Ishikawa (cell line): ENCODE measurements around the gene CHRD.
A peak's percentile ranks its signal among the peaks of the same experiment; 100 is the strongest.

ENCODE experiments used
- CEBPB ChIP-seq: IDR thresholded peaks from 2 replicates; pipeline ENCODE4 v1.6.1; 2012
- CREB1 ChIP-seq: IDR thresholded peaks from 2 replicates; pipeline ENCODE4 v1.6.1; 2012; ENCODE audit warnings: low read depth
- EGR1 ChIP-seq: IDR thresholded peaks from 2 replicates; pipeline ENCODE4 v1.6.1; 2012
- EP300 ChIP-seq: IDR thresholded peaks from 2 replicates; pipeline ENCODE4 v1.6.1; 2012; ENCODE audit warnings: borderline replicate concordance
- FOXM1 ChIP-seq: IDR thresholded peaks from 2 replicates; pipeline ENCODE4 v1.6.1; 2012; ENCODE audit warnings: low read depth, borderline replicate concordance
- NFIC ChIP-seq: IDR thresholded peaks from 2 replicates; pipeline ENCODE4 v1.6.1; 2012
- RAD21 ChIP-seq: IDR thresholded peaks from 2 replicates; pipeline ENCODE4 v1.6.1; 2012; ENCODE audit warnings: low read depth
- TAF1 ChIP-seq: IDR thresholded peaks from 2 replicates; pipeline ENCODE4 v1.6.1; 2012; ENCODE audit warnings: low read depth, mild to moderate bottlenecking
- TCF12 ChIP-seq: IDR thresholded peaks from 2 replicates; pipeline ENCODE4 v1.6.1; 2012; ENCODE audit warnings: low read depth
- TEAD4 ChIP-seq: IDR thresholded peaks from 2 replicates; pipeline ENCODE4 v1.6.1; 2012
- YY1 ChIP-seq: IDR thresholded peaks from 2 replicates; pipeline ENCODE4 v1.6.1; 2012; ENCODE audit warnings: low read depth
- ZBTB7A ChIP-seq: IDR thresholded peaks from 2 replicates; pipeline ENCODE4 v1.6.1; 2012; ENCODE audit warnings: low read depth
- TF ChIP-seq, protein P1 (sequence below): IDR thresholded peaks from 2 replicates; pipeline ENCODE4 v1.6.1; 2012
- TF ChIP-seq, protein P2 (sequence below): IDR thresholded peaks from 2 replicates; pipeline ENCODE4 v1.6.1; 2012; ENCODE audit warnings: low read depth, mild to moderate bottlenecking
- TF ChIP-seq, protein P3 (sequence below): IDR thresholded peaks from 2 replicates; pipeline ENCODE4 v1.6.1; 2012

CHRD gene

DNA sequence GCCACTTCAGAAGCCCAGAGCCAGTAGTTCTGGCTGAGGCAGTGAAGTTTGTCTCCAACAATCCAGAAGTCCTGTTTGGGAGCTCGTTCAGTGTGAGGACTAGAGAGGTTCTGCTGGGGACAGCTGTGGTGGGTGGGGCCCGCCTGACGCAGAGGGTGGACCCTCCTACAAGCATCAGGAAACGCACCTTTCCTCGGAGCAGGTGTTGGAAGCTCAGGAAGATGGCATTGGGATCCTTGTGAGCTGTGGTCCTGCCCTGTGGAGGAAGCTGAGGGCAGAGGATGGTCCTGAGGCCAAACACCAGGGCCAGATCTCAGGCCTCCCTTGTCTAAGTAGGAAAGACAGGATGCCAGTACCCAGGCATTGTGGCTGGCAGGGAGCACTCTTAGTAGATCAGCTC is 6.9 kb upstream of the CHRD start:
- TF ChIP-seq YY1 = no peak

DNA sequence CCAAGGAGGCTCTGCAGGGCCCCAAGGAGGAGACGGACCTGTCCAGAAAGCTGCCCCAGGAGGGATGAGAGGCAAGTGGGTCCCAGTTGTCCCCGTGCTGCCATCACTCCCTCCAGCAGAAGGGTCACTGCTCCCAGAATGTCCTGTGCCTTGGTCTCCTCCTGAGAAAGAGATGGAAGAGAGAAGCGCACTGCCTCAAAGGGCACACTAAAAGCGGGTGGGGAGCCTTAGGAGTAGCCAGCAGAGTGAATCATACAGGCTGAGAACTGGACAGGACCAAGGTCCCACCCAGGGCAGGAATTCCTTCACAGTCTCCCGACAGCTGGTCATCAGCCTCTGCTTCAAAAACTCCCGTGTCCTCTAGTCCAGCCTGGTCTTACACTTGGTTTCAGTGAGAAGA is 6.4 kb upstream of the CHRD start:
- TF ChIP-seq TAF1 = no peak
- no peak for TF ChIP-seq RAD21
- TF ChIP-seq, protein P1, sequence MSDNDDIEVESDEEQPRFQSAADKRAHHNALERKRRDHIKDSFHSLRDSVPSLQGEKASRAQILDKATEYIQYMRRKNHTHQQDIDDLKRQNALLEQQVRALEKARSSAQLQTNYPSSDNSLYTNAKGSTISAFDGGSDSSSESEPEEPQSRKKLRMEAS = no peak
- TF ChIP-seq ZBTB7A = no peak
- TF ChIP-seq TCF12 = no peak
- no peak for TF ChIP-seq NFIC
- no peak for TF ChIP-seq TEAD4

DNA sequence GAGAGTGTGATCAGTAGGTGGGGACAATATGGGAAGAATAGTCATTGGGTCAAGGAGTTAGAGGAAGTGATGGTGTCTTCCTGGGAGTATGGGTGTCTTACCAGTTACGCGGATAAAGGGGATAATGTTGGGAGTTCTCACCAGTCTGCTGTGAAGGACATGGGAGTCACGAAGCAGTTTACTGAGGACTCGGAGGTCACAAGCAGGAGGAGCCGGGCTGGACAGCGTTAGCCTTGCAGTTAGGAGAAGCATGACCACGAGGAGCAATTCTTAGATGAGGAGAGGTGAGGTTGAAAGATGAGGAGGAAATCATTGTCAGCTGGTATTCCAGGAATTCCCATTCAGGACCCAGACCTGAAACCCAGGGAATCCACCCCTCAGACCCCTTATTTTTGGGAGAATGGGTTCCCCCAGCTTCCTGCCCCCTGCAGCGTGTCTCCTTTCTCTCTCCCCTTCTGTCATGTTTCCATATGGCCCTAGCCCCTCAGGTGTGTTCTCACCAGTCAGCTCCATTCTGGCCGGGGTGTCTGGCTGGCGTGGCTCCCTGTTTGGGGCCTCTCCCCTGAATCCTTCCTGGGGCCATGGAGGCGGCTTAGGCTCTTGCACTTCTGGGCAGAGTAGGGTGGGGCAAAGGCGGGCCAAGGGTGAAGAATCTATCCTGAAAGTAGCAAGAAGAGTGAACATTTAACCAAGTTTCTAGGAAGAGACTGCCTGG is 4.0 kb upstream of the CHRD start:
- TF ChIP-seq CREB1 (no peak), TAF1 (no peak), TCF12 (no peak), CEBPB (no peak), NFIC (no peak), EGR1 (no peak), ZBTB7A (no peak)
- TF ChIP-seq, protein P2, sequence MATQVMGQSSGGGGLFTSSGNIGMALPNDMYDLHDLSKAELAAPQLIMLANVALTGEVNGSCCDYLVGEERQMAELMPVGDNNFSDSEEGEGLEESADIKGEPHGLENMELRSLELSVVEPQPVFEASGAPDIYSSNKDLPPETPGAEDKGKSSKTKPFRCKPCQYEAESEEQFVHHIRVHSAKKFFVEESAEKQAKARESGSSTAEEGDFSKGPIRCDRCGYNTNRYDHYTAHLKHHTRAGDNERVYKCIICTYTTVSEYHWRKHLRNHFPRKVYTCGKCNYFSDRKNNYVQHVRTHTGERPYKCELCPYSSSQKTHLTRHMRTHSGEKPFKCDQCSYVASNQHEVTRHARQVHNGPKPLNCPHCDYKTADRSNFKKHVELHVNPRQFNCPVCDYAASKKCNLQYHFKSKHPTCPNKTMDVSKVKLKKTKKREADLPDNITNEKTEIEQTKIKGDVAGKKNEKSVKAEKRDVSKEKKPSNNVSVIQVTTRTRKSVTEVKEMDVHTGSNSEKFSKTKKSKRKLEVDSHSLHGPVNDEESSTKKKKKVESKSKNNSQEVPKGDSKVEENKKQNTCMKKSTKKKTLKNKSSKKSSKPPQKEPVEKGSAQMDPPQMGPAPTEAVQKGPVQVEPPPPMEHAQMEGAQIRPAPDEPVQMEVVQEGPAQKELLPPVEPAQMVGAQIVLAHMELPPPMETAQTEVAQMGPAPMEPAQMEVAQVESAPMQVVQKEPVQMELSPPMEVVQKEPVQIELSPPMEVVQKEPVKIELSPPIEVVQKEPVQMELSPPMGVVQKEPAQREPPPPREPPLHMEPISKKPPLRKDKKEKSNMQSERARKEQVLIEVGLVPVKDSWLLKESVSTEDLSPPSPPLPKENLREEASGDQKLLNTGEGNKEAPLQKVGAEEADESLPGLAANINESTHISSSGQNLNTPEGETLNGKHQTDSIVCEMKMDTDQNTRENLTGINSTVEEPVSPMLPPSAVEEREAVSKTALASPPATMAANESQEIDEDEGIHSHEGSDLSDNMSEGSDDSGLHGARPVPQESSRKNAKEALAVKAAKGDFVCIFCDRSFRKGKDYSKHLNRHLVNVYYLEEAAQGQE = peak; percentile 17; the same call in 1 of the 2 replicates

DNA sequence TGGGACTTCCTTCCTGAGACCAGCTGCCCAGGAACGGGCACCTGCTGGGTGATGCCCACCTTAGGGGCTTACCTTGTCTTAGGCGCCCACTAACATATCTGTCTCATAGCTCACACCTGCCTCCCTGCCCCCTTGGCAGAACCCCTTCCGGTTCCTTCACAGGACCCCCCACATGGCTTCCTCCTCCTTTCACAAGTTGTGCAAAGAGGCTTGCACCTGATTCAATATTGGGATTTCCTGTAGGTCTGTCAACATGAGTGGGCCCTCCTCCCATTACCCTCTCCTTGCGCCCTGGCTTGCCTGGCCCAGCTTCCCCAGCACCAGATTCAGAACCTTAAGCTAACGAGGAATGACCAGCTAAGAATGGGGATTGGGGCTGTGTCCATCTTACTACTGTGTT is 2.5 kb upstream of the CHRD start:
- TF ChIP-seq CEBPB = no peak
- no peak for TF ChIP-seq ZBTB7A
- TF ChIP-seq NFIC = no peak
- TF ChIP-seq TCF12 = no peak
- no peak for TF ChIP-seq TEAD4
- no peak for TF ChIP-seq EP300
- no peak for TF ChIP-seq CREB1
- no peak for TF ChIP-seq YY1
- TF ChIP-seq, protein P1 = no peak
- TF ChIP-seq TAF1 = no peak
- TF ChIP-seq FOXM1 = no peak
- TF ChIP-seq EGR1 = no peak
- TF ChIP-seq RAD21 = no peak
- TF ChIP-seq, protein P3, sequence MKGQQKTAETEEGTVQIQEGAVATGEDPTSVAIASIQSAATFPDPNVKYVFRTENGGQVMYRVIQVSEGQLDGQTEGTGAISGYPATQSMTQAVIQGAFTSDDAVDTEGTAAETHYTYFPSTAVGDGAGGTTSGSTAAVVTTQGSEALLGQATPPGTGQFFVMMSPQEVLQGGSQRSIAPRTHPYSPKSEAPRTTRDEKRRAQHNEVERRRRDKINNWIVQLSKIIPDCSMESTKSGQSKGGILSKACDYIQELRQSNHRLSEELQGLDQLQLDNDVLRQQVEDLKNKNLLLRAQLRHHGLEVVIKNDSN = no peak

DNA sequence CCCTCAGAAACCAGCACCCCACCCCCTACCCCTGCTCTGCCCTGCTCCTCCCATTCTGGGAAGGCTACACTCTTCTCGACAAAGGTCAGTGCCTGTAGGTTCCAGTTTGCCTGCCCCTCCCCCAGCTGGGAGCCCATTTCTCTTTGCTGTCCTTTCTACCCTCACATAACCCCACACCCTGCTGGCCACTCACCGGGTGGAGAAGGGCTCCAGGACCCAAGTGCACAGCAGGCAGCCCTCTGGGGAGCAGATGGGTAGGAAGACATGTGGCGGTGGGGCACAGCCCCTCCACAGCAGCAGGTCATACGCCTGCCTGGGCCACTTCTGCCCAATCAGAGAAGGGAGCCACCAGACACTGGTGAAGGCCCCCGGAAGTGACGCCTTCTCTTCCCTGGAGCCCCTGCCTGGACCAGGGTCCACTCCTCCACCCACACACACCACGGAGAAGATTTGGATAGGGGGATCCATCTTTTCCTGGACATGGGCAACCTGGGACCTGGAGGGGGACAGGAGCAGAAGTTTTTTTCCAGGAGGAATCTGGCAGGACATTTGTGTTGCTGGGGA is 1.9 kb upstream of the CHRD start, which contains the start of gene THPO:
TSS of gene THPO (minus strand) at position 326 of the 564 bp plus-strand sequence. CDS start 1,948 bp downstream, outside the sequence.
- TF ChIP-seq EGR1 (no peak), RAD21 (no peak)

DNA sequence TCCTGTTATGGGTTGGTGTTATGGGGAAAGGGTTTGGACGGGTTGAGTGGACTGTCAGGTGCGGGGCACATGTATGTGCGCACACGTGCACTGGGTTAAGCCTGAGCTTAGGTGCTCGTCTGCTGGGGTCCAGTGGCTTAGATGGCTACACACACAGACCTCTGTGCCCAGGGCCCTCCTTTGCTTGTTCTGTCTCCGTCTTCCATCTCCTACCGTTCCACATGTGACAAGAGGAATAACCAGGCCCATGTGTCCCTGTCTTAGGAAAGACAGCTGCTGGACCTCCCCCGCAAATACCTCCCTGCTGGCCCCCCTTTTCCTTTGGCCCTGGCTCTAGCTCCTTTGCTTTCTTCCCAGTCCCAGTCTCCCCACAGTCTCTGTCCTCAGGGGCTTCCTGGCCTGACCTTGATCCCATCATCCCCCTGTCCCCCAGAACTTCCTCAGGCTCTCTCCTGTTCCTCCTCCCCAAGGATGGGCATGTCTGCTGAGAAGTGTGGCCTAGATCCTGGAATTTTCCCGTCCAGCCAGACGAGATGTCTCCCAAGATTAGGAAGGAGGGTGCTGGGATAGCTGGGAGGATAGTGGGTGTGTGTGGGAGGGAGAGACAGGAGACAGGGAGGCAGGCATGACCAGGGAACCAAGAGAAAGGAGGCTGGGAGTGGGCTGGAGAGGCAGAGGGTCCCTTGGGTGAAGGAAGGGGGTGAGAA is 1.1 kb upstream of the CHRD start:
- TF ChIP-seq TAF1 = no peak
- no peak for TF ChIP-seq CREB1
- no peak for TF ChIP-seq EP300
- TF ChIP-seq, protein P2 = no peak
- TF ChIP-seq YY1 = no peak
- TF ChIP-seq ZBTB7A = no peak

DNA sequence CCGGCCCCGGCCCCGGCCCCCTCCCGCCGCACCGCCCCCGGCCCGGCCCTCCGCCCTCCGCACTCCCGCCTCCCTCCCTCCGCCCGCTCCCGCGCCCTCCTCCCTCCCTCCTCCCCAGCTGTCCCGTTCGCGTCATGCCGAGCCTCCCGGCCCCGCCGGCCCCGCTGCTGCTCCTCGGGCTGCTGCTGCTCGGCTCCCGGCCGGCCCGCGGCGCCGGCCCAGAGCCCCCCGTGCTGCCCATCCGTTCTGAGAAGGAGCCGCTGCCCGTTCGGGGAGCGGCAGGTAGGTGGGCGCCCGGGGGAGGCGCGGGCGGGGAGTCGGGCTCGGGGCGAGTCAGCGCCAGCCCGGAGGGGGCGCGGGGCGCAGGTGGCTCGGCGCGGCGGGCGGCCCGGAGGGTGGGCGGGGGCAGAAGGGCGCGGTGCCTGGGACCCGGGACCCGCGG is 352 bp downstream of the CHRD start:
- no peak for TF ChIP-seq TEAD4
- TF ChIP-seq, protein P1 = peak; percentile 31; the same call in 1 of the 2 replicates
